ENCODE data around the gene SLC4A4.

Gene SLC4A4

DNA sequence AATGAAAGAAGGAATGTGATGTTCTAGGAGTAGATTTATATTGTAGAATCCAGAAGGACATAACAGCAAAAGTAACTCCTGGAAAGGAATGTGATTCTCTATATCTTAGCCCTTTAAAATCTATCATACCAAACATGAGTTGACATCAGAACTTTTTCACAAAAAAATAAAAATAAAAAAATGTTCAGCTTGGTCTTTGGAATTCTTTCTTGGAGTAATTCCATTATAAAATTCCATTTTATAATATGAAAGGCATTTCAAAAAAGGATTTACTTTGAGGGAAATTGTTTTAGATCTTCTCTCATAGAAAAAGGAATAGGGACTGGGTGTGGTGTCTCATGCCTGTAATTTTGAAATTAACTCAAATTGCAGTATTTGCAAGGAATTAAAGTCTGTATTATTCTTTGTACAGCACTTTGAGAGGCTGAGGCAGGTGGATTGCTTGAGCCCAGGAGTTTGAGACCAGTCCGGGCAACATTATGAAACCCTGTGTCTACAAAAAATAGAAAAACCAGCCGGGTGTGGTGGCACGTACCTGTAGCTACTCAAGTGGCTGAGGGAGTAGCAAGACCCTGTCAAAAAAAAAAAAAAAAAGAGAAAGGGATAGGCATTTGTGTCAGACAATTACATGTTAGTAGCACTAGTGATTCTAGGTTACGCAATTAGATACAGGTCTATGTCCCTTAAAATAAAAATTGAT, 134.9 kb downstream of the SLC4A4 start:
- DNase-seq (ENCODE audit: low spot score), result no peak

DNA sequence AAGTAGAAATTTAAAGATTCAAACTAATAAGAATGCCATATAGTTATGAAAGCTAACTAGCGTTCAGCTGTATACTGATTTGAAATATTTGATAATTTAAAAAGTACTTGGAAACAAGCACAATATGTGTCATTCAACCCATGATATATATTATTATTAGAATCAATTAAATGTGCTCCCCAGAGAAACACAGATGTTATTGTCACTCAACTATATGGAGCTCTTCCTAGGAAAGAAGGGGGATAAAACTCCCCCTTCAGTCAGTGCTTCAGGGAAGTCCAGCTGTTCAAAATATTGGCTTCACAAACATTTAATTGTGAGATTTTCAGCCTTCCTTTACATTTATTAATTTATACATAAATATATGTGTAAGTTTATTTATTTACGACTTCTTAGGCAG, 135.9 kb downstream of the SLC4A4 start:
- no peak for DNase-seq (ENCODE audit: low spot score)

DNA sequence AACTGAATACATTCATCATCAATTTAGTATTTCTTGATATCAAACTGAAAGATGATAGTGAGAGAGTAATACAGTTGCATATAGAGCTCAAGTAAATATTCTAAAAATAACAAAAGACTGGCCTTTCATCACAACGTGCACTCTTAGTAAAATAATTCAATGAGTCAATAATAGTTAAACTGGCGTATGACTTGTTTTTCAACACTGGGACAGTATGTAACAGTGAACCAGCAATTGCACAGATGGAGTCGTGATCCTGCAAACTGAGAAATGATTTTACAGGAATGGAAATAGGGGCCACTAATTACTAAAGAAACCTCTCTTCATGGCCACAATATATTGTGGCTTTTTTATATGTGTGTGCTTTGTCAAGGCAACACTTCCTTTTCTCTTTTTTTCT, 137.4 kb downstream of the SLC4A4 start:
- DNase-seq (ENCODE audit: low spot score), result no peak

DNA sequence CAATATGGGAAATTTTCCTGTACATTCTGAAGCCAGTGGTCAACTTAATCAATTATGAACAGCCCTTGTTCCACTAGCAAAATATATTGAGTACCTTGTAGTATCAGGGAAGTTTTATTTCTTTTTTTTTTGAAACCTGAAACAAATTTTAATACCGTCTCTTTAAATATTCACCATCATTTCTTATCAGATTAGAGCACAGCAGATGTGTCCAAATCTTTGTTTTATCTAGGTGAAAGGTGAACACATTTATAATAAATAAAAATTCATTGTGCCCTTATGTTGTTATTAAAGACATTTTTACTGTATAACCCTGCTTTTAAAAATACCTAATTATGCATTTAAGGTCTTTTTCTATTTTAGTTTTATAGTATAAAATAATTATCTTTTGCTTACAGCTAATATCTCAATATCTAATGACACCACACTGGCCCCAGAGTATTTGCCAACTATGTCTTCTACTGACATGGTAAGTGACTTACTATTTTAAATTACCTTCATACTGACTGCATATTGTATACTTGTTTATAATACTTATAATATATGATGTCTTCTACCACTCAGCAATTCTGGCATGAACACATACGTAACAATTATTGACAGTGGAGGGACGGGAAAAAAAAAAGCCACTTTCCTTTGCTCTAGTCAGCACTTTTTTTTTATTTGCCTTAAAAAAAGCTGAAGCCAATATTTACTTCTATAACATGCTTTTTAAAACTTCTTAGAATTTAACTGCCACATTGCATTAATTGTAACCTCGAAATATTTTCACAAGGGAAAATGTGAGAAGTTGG, 147.9 kb downstream of the SLC4A4 start:
- no peak for DNase-seq (ENCODE audit: low spot score)

DNA sequence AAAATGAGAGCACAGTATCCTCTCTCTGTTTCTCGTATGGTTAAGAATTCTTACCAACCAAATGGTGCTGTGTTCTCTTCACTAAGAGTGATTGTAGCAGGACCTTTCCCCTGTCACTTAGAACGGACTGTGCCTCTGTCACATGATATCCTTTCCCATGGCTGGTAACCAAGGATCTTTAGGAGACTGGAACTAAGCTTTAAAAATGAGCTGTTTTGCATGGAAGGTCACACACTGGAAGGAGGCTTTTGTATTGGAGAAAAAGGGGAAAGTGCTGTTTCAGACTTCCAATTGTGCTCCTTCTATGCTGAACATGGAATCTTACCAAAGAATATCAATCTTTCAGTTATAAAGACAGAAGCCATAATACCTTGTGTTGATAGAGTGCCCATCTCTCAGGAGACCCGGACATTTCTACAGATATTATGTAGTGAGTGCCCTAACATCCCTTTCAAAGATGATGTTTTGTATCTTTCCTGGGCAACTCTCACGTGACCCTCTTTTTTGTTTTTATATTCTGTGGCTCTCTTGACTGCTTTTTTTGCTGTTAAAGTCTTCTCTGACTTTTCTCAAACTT, 148.6 kb downstream of the SLC4A4 start:
- DNase-seq (ENCODE audit: low spot score), result no peak

DNA sequence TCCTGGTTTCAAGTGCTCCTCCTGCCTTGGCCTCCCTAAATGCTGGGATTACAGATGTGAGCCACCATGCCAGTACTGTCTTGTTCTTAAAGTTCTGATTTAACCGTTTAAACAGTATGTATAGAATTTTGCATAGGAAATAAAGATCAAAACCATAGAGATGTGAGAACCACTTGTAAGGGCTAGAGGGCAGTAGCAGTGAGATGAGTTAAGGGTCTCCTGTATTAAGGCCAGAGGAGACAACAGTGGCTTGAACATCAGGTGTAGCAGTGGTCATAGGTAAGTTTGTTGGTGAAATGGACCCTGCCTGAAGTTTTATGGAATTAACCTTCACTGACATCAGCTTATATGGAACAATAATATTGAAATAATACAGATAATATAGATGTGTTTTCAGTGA, 155.7 kb downstream of the SLC4A4 start:
- no peak for DNase-seq (ENCODE audit: low spot score)

DNA sequence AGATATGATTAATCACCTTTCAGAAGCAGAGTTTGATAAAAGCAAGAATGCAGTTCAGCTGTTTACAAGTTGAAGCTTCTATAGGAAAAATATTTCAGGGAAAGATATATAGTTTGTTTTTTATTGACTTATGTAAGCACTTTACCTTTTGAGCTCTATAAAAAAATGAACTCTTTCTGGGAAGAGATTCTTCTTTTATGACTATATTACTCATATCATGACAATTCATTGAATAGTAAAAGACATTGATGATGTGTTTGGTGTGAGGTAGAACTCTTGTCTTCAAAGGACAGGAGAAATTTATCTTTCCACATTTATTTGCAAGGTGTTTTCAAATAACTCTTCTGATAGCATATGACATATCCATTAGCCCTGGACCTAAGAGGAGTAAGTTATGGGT, 156.6 kb downstream of the SLC4A4 start:
- DNase-seq (ENCODE audit: low spot score), result no peak

DNA sequence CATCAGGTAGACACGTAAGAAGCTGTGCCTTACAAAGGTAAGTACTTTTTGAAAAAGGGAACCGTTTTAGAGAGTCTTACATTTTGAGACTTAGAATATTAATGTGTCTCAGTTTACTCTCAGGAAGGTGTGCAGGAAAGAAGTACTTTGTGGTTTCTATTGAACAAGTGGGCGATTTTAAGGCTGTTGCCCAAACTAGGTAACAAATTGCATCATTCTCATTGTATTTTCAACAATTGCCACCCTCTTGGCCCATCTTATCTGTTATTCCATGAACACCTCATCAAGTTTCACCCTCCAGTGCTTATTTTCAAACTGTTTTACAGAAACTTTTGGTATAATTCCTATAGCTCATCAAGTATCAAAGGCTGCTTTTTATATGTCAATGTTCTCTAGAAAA, 158.3 kb downstream of the SLC4A4 start:
- no peak for DNase-seq (ENCODE audit: low spot score)

DNA sequence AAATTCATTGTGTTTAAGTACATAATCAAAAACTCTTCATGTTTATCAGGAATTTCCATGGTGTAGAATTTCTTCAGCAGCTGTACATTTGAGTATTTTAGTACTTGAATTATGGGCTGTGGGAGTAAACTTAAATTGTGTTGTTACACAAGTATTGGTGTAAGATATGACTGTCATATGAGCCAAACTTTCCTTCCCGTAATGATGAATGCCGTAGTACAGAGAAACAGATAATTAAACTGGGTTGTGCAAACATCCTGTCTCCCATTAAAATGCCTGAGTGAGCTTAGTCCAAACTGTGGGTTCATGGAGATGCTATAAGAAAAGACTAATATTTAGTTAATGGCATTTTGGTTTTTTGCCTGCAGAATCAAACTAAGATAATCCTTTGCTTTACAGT, 159.2 kb downstream of the SLC4A4 start:
- DNase-seq (ENCODE audit: low spot score), result no peak

DNA sequence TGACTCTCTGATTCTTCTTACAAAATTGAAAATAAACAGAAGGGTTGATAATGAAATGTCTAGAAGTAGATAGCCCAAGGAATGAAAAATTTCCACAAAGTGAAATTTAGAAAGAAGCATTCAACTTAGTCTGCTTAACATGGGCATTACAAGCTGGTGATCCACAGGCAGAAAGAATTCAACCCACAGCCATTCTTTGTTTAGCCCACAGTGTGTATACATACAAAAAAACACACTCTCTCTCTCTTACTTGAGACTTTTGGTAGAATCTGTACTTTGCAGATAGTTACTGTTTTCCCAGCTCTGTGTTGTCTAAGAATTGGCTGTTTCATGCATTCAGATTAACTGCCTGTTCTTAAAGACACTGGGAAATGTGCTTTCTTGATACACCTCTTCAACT, 159.8 kb downstream of the SLC4A4 start:
- DNase-seq (ENCODE audit: low spot score), result no peak

DNA sequence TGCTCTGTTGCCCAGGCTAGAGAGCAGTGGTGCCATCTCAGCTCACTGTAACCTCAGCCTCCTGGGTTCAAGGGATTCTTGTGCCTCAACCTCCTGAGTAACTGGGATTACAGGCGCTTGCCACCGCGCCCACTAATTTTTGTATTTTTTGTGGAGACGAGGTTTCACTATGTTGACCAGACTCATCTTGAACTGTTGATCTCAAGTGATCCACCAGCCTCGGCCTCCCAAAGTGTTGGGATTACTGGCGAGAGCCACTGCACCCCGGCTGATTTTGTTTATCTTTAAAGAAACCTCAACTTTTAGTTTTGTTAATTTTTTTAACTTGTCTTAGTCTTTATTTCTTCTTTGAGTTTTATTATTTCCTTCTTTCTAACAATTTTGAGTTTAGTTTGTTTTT, 163.2 kb downstream of the SLC4A4 start:
- DNase-seq (ENCODE audit: low spot score), result no peak

DNA sequence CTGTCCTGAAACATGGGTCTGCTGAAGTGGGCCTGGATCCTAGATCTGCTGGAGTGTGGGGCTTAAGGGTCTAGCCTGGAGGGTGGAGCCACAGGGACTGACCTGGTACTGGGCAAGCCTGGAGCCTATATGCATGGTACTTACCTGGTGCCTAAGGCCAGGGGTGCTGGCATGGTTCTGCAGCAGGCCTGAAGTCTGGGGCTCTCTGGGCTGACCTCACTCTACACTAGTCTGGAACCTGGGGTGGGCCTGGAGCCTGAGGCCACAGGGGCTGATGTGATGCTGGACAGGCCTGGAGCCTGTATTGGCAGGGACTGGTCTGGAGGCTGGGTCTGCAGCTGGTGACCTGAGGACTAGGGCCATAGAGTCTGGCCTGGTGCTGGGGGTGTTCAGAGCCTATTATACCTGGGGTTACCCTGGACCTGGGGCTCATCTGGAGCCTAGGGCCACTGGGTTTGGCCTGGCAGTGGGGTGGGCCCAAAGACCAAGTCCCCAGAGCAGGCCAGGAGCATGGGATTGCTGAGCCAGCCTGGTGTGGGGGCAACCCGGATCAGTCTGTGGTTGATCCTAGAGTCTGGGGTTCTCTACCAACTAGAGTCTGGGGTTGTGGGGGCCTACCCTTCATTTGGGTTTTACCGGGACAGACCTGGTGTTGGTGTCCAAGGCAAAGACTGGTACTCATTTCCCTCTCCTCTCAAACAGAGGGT, 179.6 kb downstream of the SLC4A4 start:
- no peak for DNase-seq (ENCODE audit: low spot score)

DNA sequence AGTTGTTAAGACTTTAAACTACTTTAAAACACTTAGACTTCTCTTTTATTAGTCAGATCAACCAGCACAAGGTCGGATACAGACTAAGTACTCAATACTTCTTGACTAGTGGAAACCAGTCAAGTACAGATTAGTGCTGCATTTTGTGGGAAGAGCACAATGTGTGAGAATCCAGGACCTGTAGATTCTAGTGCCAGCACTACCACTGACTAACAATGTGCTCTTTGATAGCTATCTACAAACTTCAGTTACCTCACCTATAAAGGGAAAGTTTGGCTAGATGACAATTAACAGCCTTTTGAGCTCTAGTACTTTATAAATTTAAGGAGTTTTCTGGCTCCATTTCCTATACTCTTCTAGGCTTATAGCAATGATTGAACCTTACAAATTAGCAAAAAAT, 181.5 kb downstream of the SLC4A4 start:
- DNase-seq (ENCODE audit: low spot score), result no peak

DNA sequence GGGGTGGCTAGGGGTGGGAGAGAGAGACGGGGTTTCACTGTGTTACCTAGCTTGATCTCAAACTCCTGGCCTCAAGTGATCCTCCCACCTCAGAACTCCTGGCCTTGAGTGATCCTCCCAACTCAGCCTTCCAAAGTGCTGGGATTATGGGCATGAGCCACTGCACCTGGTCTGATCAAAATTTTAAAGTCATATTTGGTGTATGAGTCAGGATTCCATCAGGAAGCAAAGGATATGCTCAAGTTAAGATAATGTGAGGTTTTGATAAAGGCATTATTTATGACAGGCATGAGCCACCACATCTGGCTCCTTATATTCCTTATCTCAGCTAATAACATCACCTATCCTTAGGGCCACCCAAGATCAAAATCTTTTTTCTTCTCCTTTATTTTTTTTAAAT, 182.0 kb downstream of the SLC4A4 start:
- no peak for DNase-seq (ENCODE audit: low spot score)

DNA sequence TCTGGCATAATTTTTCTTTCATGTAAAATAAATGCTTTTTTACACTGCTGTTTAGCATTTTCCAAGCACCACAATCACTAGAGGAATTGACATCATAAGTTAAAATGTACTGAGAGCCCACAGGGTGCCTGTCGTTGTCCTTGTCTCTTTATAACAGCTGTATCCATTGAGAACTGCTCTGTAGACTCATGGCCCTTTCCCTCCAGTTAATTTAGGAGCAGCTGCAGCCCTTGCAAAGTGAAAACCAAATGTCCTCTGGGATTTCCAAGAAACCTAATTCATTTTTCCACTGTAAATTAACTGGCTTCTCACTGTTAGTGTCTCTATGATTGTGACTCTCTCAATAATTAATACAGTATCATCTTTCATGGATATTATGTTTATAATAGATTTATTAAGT, 185.9 kb downstream of the SLC4A4 start:
- no peak for DNase-seq (ENCODE audit: low spot score)

DNA sequence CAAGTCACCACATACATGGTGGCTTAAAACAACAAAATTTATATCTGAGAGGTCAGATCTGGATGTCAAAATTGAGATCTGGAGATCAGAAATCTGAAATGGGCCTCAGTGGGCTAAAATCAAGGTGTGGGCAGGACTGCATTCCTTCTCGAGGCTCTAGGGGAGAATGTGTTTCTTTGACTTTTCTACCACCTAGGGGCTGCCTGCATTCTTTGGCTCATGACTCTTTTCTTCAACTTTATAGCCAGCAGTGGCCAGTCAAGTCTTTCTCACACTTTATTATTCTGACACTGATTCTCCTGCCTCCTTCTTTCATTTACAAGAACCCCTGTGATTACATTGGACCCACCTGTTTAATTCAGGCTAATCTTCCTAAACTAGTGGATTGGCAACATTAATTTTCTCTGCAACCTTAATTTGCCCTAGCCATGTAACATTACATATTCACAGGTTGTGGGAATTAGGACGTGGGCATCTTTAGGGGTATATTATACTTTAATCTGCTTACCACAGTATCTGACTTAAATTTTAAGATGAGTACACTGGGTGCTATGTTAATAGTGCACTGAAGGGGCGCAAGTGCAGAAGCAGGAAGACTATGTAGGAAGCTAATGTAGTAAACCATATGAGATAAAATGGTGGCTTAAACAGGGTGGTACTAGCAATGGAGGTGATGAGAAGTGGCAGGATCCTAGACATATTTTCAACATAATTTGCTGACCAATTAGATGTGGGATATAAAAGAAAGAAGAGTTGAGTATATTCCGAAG, 188.0 kb downstream of the SLC4A4 start:
- no peak for DNase-seq (ENCODE audit: low spot score)

DNA sequence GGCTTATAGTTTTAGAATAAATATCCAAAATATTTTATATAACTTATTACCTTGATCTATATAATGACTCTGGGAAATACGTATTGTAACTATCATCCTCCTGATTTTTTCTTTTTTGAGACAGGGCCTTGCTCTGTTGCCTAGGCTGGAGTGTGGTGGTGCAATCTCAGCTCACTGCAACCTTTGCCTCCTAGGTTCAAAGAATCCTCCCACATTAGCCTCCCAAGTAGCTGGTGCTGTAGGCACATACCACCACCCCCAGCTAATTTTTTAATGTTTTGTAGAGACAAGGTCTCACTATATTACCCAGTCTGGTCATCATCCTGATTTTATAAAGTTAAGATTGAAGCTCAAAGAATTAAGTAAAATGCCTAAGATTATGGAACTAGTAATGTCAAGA, 193.6 kb downstream of the SLC4A4 start:
- no peak for DNase-seq (ENCODE audit: low spot score)

DNA sequence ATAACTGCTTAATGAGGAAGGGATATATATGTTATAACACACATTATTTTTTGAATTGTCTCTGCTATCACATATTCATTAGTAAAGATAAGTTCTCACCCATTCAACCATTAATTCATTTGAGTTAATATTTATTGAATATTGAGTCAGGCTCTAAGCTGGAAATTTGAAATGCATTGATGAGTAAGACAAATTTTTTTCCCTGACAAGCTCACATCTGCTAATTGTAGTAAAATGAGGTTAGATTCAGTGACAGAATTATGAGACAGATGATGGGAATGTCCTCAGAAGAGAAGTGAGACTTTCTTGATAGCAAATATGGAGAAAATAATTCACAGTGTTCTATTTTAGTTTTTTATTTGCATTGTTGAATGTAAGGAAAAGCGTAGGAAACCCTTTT, 194.3 kb downstream of the SLC4A4 start:
- no peak for DNase-seq (ENCODE audit: low spot score)

DNA sequence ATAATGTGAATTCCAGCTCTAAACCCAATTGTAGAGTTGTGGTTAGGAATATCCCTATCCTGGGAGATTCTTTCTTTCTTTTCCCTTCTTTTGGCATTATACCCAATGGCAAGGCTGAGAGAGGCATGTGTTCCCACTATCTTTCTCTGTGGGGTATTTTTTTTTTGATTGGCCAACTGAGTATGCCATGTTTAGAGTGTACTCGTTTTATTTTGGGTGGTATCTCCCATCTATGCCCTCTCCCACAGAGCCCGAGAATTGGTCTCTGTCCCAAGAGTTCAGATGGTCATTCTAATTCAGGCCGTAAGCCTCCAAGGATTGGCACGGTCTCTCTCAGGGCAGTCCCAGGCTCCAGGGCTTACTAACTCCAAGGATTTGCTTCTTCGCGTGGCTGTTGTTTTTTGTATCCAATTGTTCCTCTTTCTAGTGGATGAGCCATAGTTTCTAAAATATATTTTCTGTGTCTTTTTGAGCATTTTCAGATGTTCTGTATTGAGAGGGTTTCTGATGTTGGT, 198.8 kb downstream of the SLC4A4 start:
- DNase-seq (ENCODE audit: low spot score), result no peak

DNA sequence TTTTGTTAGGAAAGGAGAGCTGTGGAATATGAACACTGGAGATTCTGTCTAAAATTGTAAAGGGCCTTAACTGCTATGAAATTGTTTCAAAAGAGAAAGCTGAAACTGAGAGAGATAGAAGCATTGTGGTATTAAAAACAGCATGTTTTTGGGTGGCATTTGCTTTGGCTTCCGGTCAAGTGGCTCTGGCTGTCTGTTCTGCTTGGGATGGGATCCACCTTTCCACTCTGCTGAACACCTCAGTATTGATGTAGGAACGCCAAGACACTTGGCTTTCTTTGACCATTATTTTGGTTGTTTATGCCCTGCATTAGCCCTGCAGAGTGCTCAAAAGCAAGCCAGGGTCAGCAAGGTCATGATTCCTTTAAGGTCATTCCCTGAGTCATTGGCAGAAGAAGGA, 199.7 kb downstream of the SLC4A4 start:
- no peak for DNase-seq (ENCODE audit: low spot score)

DNA sequence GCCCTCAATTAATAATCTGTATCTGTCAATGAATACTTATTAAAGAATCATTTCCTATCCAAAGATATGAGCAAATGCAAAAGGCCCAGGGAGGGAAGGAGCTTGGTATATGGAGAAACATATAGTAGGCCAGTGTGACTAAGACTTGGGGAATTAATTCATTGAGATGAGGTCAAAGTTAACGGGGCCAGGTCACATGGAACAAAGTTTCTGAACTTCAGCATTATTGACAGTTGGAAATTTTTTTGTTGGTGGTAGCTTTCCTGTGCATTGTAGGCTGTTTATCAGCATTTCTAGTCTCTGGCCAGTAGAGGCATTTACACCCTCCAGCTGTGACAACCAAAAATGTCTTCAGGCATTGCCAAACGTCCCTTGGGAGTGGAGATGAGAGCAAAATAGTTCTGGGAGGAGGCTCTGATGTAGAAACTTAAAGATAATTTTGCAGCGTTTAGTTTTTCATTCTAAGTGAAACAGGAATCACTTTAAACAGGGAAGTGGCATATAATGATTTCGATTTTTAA, 202.0 kb downstream of the SLC4A4 start:
- DNase-seq (ENCODE audit: low spot score), result no peak

DNA sequence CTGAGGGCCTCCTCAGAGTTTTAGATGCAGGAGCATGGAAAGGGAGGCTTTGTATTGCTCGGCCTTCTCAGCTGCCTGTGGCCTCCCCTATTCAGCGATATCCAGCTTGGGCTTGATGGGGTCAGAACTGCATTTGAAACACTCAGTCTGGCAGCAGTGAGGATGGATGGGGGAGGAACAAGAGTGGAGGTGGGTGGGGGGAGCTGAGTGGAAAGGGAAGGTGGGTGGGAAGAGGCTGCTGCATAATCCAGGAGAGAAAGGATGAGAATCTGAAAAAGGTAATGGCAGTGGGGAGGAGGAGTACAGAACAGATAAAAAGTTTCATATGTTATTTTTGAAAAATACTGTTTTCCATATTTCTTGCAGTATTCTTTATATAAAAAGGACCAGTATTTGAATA, 202.7 kb downstream of the SLC4A4 start:
- DNase-seq (ENCODE audit: low spot score), result no peak

All from hematopoietic multipotent progenitor cell treated with erythropoietin and hydrocortisone succinate and interleukin-3 and kit ligand, for 15 days (in vitro differentiated cells).